ENCODE measurements around the gene SPPL2B. TPM values are rescaled to one million over a fixed set of nuclear protein-coding genes. Genes with fewer than 3 reads are reported as not detected.

Gene SPPL2B
- total RNA-seq, 4 donors from 2014 or later: 14.3 to 58.5 (median 31.5) TPM

GRCh38 chr19:2385053-2385721, 56.7 kb downstream of the SPPL2B start:
- Histone ChIP-seq H3K36me3 (no peaks in the 10 kb centered on the region), H3K27ac (no peak overlapping the region), H3K4me3 (no peak overlapping the region), H3K9me3 (no peaks in the 10 kb centered on the region), H3K4me1 (peaks cover 0 to 3% of the 10 kb centered on the region in 2 donors), H3K27me3 (no peaks in the 10 kb centered on the region)
- intact Hi-C loops (cut with DNase I; ENCODE audit: low total_unique reads): no loop called here
- DNase-seq: peak in 1 of 2 donors; percentile 23
- TF ChIP-seq CTCF (IDR thresholded peaks at IDR 0.05): no peak
- TF ChIP-seq POLR2A (IDR thresholded peaks at IDR 0.05): no peak

- intact Hi-C loops (cut with DNase I; ENCODE audit: low total_unique reads): no loop called here
- Histone ChIP-seq H3K4me3 (no peak overlapping the region), H3K9me3 (no peaks in the 10 kb centered on the region), H3K27ac (no peak overlapping the region), H3K36me3 (no peaks in the 10 kb centered on the region), H3K4me1 (peaks cover 0 to 3% of the 10 kb centered on the region in 2 donors), H3K27me3 (no peaks in the 10 kb centered on the region)
- no peak for DNase-seq
- TF ChIP-seq CTCF (IDR thresholded peaks at IDR 0.05) (no peak), POLR2A (IDR thresholded peaks at IDR 0.05) (no peak)
These were observed 59.1 kb downstream of the SPPL2B start for GRCh38 chr19:2387367-2388288.

GRCh38 chr19:2389594-2389993, 61.1 kb downstream of the SPPL2B start:
- no peak for DNase-seq
- TF ChIP-seq CTCF (IDR thresholded peaks at IDR 0.05) (no peak), POLR2A (IDR thresholded peaks at IDR 0.05) (no peak)
- Histone ChIP-seq H3K36me3 (no peaks in the 10 kb centered on the region), H3K9me3 (no peaks in the 10 kb centered on the region), H3K4me3 (no peak overlapping the region), H3K4me1 (no peaks in the 10 kb centered on the region), H3K27me3 (no peaks in the 10 kb centered on the region), H3K27ac (no peak overlapping the region)
- intact Hi-C loops (cut with DNase I; ENCODE audit: low total_unique reads): no loop called here

GRCh38 chr19:2391118-2391725, 62.7 kb downstream of the SPPL2B start:
- no peaks in the 10 kb centered on the region for H3K36me3 ChIP-seq
- TF ChIP-seq CTCF (IDR thresholded peaks at IDR 0.05): peak; percentile 74 to 84 (median 78)
- TF ChIP-seq POLR2A (IDR thresholded peaks at IDR 0.05): no peak
- H3K4me3 ChIP-seq: no peak overlapping the region
- H3K27ac ChIP-seq: no peak overlapping the region
- no peaks in the 10 kb centered on the region for H3K9me3 ChIP-seq
- peak in 1 of 2 donors; percentile 39 for DNase-seq
- no peaks in the 10 kb centered on the region for H3K27me3 ChIP-seq
- intact Hi-C loops (cut with DNase I; ENCODE audit: low total_unique reads): no loop called here
- H3K4me1 ChIP-seq: no peaks in the 10 kb centered on the region

All from uterus (tissue), 4 donors.